GM21576 (cell line): ENCODE data around the gene TMEM272.
"Not testable (repeated sequence)": the region's sequence is repeated elsewhere in the genome, so short reads cannot be mapped to it uniquely, and the experiment has no call there.

Source experiments
- ATAC-seq: cut with Tn5 transposase; IDR thresholded peaks from one replicate; pipeline ENCODE4 v1.9.1; 2021; ENCODE audit warnings: mild to moderate bottlenecking, moderate library complexity; ENCODE audit not compliant: unreplicated experiment

Gene TMEM272

DNA sequence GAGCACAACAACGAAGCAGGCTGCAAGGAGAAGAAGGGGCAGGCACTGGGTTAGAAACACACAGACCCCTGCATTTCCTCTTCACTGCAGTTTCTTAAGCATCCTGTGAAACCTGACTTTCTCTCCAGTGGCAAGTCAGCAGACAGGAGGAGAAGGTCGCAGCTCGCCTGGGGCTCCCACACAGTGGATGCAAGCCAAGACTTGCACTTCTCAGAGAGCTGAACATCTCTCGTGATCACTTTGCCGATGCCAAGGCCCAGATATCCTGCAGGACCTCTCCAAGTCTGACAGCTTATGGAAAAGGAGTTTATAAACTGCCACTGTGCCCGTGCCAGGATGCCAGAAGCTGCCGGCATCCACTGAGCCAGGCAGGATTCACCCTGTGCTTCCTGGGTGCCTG, 18.4 kb downstream of the TMEM272 start:
- no peak for ATAC-seq

DNA sequence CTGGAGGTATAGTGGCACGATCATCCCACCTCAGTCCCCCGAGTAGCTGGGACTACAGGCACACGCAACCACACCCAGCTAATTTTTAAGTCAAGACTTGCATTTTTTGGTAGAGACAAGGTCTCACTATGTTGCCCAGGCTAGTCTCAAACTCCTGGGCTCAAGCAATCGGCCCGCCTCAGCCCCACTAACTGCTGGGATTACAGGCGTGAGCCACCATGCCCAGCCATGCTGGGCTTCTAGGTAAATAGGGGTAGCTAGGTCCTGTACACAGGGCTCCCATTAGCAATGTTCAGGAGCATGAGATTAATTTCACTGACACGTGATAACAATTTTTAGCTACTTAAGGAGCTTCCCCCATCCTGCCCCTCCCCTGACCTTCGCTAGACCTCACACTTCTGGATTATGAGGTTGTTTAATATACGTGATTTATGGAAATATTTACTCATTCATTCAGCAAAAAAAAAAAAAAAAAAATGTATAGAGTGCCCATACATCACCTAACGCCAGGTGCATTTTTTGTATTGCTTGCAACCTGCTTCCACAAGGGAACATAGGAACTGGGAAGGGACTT, 19.2 kb downstream of the TMEM272 start:
- ATAC-seq = no peak

DNA sequence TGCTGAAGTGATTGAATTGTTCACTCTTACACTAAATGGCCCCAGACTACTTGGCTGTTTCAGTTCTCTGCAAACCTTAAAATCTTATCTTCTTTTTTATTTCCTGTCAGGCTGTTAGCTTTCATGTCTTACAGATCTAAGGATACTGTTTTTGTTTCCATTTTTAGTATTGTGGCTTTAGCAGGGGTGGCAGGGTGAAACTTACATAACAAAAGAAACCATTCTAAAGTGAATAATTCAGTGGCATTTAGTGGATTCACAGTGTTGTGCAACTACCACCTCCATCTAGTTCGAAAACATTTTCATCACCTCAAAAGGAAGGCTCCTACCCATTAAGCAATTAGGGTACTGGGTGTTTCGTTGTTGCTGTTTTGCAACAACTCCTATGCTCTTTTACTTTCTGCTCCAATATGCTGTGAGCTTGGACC, 19.8 kb downstream of the TMEM272 start:
- peak; percentile 46 for ATAC-seq

DNA sequence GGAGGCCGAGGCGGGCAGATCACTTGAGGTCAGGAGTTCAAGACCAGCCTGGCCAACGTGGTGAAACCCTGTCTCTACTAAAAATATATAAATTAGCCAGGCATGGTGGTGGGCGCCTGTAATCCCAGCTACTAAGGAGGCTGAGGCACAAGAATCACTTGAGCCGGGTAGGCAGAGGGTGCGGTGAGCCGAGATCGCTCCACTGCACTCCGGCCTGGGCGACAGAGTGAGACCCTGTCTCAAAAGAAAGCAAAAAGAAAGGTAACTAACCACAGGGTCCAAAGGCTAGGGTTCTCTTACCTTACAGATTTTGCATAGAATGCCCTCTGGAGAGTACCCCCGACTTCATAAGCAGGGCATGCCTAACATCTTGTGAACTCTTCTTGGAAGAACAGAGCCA, 20.3 kb downstream of the TMEM272 start:
- not testable (repeated sequence) for ATAC-seq

DNA sequence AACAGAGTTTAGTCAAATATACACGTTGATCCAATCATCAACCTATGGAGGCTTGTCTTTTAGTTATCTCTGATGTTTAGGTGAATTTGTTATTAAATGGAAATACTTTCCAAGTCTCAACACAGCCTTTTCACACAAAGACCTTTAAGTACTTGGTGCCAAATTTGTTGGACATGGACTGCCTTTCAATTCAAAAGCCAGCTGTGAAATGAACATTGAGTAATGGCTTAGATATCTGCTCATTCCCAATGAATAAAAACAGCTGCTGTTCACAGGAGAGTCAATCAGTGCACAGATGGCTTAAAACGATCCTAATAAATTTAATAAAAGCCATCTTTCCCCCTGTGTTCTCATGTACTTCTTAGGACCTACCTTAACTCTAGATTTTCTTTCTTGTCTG, 21.1 kb downstream of the TMEM272 start:
- no peak for ATAC-seq

DNA sequence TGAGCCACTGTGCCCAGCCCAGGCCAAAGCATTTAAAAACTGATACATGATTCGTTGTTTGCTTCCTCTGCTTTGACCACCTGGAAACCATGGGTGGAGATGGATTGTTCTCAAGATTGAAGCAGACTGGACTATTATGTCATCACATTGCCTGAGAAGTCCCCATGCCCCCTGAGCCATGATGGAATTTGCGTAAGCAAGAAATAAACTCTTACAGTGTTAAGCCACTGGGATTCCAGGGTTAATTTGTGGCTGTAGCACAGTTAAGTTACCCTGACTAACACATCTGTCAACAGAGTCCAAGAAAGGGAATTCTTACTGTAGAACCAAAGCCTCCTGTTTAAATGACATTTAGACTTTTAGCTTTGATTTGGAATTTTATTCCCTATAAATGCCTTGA, 21.6 kb downstream of the TMEM272 start:
- ATAC-seq = no peak

DNA sequence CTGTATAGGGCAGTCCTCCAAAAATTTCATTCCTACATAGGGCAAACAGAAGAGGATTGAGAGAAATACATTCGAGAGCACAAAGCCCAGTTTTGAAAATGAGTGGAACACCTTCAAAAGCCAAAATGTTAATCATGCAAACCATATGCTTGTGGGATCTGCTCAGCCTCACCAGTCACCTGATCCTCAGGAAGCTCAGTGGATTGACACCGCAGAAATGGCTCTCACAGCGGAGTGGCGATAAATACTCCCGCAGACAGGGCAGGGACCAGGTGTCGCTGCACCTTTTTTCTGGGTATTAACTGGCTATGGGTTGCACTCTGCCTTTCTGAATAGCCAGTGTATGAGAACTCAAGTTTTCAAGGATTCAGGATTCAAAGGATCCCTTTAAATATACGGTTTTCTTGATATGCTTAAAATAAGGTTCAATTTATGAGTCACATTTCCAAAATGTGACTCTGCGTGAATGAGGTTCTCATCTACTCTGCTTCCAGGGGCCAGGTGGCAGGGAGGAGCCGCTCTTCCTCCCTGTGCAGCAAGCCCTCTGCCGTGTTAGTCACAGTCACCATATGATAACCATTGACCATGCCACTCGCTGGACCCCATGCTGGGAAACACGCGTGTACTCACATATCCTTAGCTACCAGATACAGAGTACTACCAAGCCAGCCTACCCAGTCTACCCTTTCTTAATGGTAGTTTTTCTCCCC, 22.7 kb downstream of the TMEM272 start:
- ATAC-seq = no peak

DNA sequence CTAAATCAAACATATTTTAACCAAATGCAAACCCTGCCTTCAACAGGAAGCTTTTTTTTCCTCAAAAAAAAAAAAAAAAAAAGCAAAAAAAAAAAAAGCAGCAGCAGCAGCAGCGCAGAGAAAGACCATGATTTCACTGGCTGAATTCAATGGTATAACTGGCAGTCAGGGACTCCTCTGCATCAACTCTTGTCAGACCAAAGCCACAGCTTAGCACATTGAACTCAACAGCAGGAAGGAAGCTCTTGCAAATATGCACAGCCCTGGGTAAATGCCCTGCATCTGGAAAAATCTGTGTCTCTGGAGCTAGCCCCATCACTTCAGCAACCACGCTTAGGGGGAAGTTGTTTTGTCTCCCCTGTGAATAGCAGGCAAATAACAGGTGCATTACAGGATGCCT, 23.4 kb downstream of the TMEM272 start:
- no peak for ATAC-seq

DNA sequence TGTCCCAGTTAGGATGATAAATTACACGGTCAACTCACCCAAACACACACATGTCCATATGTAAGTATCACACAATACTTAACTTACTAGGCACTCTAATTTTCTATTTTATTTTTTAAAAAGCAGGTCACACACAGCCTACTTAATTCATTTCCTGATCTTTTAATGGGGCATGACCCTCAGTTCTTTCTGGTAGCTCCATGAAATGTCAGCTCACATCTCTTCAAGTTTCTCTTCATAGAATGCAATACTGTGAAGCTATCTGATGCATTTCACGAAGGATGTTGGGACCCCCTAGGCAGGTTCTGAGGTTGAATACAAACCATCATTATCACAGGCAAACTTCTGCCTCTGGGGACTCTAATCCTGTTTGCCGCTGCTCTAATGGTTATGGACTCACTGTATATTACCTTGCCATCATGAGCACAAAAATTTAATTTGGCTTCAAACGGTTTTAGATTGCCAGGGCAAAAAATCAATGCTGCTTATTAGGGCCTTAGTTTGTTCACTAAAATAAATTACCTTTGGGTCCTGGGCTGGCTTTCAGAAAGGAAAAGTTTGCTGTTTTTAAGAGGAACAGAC, 24.9 kb downstream of the TMEM272 start:
- no peak for ATAC-seq

DNA sequence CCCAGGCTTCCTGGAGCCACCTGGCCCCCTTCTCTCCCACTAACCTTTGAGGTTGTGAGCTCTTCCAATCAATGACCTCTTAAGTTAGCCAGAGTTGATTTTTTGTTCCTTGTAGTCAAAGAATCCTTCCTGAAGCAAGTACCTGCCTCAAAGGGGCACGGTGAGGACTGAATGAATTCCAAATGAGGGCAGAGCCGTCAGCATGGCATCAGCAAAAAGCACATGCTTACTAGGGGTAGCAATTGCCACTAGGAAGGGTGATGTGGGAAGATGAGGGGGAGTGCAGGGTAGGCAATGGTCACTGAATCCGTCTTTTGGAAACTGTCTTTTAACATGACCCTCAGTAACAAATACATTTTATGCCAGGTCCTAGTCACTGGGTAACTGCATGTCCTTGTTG, 25.4 kb downstream of the TMEM272 start:
- ATAC-seq = no peak

DNA sequence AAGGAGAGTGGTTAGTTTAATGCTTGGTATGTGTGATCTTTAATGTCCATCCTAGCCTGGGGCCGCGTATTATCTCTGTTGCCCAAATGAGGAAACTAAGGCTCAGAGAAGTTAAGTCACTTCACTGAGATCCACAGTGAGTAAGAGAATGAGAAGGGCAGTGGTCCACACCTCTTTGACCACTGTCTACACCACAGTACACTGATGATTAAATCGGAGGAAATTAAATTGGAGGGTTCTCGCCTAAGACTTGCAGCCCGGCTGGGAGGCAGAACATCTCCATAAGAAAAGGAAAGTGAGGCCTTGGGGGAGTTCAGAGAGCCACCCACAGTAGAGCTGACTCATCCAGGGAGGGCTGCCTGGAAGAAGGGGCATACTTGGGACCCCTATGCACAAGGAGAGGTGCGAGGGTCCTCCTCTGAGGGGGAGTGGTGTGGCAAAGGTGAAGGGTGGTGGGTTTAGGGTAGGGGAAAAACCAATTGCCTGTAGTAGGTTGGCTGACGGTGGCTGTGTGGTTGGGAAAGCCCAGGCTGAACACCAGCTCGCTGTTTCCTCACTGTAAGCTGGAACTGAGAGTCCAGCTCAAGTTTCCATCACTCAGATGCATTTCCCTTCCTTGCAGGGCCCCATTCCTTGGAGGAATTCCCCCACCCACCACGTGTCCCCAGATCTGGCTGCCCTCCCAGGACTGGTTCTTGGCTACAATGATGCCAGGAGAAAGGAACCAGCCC, 26.0 kb downstream of the TMEM272 start:
- no peak for ATAC-seq

DNA sequence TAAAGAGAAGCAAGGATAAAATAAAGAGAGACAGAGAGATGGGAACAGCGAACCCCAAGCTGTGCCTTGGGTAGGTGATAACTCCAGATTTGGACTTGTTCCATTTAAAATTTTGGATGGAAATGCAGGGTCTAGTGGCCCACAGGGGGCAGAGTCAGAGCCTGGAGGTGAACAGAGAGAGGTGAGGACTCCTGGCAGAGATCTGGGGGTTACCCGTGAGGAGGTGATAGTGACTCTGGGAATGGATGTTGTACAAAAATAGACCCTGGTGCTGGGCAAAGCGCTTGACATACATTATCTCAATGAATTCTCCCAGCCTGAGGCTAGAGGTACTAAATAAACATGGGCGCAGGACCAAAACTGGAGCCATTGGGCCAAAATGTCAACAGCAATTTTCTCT, 26.7 kb downstream of the TMEM272 start:
- no peak for ATAC-seq

DNA sequence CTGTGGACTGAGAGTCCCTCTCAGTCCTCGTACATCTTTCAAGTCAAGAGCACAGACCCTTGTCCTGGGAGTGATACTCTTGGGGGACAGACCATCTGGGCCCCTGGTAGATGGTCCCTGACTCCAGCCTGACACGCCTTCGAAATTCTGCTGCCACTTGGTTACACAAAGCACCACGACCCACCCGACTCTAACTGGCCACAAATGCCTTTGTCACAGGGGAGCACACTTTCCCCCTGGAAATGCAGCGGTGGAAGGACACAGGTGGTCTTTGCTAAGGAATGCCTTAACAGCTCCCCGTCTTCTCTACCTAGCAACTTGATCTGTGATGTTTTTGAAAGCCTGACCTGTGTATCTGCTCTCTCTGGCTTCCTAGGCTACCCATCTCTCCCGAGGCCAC, 27.3 kb downstream of the TMEM272 start:
- no peak for ATAC-seq

DNA sequence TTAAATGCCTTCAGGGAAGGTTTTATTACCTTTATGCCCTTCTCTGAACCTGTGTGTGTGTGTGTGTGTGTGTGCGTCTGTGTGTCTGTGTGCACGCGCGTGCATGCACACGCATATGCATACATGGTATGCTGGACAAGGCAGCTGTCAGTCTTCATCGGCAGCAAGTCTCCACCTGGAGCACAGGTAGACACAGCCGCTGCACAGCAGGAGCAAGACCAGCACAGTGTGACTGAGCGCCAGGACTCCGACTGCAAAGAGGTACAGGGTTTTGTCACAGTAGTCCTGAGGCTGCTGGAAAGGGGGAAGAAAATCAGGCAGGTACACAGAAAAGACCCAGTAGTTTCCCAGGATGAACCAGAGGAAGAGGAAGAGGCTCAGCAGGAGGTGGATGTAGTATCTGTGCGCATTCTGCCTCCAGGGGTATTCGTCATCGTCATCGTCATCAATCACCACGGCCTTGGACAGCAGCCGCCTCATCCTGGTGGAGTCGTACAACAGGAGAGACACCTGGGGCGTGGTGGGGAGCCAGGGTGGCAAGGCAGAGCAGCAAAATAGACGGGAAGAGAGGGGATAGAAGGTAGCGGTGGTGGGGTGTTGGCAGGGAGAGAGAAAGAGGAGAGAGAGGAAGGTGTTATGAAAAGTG, 28.2 kb downstream of the TMEM272 start:
- no peak for ATAC-seq

DNA sequence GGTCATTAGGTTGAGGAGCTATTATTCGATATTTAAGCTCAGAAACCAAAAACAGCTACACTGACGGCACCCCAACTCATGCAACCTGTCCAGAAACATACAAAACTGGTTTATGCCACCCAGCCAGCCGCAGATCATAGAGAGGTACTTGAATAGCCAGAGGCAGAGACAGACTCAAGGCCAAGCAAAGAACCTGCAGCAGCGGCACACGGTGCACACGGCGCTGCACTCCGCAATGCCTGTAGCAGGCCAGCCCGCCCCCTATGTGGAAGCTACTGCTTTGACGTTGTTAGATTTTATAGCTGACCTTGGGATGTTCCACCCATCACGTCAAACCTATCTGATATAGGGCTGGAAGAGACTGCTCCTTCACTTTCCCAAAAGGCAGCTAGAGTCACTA, 29.1 kb downstream of the TMEM272 start:
- ATAC-seq = no peak

DNA sequence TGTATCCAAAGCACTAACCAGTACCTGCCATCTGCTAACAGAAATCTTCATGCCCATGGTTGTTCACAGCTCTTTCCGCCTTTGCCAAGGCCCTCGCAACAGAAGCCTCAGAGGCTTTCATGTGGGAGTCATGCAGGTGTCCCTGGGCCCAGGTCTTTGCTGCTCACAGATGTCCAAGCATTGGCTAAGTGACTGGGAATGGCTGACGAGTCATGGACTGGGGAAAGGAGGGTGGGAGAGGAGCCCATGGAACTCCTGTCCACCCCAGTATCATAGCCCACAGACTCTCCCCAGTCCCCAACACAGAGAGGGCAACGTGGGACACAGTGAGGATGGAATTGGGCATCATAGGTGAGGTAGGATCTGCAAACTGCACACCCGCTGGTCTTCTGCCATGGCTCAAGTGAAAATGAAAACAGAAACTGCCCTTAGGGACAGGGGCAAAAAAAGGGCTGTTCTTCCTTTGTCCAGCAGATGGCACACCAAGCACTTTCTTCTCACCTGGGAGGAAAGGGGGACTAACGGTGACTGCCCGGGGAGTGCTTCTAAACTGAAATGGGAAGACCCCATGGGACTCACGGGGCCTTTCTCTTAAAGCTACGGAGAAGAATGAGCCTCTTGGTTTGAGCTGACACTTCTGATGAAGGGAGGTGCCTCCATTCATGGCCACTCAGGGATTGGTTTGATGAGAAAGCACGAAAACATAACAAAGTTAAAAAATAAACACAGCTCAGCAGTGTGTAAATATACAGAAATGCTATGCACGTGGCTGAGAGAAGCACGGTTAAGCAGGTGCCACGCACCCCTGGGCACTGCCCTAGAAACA, 29.9 kb downstream of the TMEM272 start:
- ATAC-seq = peak; percentile 77

DNA sequence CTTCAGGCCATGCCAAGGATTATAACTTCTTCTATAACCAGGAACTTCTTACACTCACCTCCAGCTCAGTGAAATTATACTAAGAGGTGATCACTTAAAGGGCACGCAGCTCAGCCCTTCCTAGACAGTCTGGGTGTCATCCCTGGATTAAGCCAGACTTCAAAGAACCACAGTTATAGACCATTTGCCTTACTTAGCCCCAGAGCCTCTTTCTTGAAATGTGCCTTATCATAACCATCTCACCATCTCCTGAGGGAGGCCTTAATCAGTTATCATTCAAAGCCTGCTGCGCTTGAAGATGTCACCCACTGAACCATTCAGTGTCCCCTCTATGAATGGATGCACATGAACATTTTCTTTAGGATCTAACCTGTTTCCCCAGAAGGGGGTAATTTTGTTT, 30.9 kb downstream of the TMEM272 start:
- no peak for ATAC-seq

DNA sequence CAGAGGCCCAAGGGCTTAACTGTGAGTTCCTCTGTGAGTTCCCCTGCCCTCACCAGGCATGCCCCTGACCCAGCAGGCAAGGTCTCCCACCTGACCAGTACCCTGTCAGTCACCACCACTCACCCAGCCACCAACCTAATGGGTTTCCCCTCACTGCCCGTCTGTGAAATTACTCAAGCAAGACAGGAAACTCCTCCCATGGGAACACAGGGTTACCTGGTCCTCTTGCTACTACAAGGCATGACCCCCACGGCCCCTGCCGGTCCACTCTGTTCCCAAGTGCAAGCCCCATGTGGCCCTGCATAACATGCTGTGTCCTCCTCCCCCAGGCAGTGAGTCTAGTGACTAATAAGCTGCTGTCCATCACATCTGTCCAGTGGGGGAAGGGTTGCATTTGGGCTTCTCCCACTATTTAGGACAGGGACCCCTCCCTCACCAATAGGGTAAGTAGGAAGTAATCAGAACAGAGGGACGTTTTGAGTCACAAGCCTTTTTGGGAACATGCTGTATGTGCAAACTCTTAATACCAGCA, 33.0 kb downstream of the TMEM272 start:
- ATAC-seq = peak; percentile 49

DNA sequence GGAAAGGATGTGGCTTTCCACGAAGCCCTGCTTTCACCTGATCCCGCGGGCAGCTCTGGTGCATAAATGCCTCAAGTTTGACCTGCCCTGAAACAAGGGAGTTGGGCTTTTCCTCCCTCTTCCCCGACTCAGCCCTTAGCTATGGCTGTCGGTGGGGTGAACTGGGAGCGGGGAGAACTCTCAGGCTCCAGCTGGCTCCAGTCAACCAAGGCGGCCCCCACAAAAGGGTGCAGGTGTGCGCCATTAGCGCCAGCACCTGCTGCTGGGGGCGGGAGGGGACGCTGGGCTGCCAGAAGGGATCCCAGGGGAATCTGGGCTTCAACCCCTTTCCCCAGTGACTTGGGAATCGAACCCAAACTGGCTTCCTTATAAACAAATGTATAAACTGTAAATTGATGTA, 33.9 kb downstream of the TMEM272 start:
- ATAC-seq = no peak

DNA sequence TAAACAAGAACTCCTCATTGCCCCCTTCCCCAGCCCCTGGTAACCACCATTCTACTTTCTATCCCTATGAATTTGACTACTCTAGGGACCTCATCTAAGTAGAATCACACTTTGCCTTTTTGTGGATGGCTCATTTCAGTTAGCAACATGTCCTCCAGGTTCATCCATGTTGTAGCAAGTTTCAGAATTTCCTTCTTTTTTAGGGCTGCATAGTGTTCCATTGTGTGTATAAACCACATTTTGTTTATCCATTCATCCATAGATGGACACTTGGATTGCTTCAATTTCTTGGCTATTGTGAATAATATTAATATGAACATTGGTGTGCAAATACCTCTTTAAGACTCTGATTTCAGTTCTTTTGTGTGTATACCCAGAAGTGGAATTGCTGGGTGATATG, 36.2 kb downstream of the TMEM272 start:
- no peak for ATAC-seq
